ENCODE results near the gene EVI5L. TPM values are rescaled to one million over a fixed set of nuclear protein-coding genes. Genes with fewer than 3 reads are reported as not detected.
"Not testable (repeated sequence)": the region's sequence is repeated elsewhere in the genome, so short reads cannot be mapped to it uniquely, and the experiment has no call there.

Gene EVI5L
- total RNA-seq, 1 donor from 2014 or later, result 15.9 TPM

- peak; percentile 95 for DNase-seq (ENCODE audit: low spot score)
Observed at GRCh38 chr19:7871437-7872305, 41.7 kb downstream of the EVI5L start.

GRCh38 chr19:7872306-7873204, 42.5 kb downstream of the EVI5L start:
- peak; percentile 42 for DNase-seq (ENCODE audit: low spot score)

- no peak for DNase-seq (ENCODE audit: low spot score)
Observed at GRCh38 chr19:7873304-7874075, 43.5 kb downstream of the EVI5L start.

- no peak for DNase-seq (ENCODE audit: low spot score)
Observed at GRCh38 chr19:7874076-7874896, 44.3 kb downstream of the EVI5L start, which contains the start of gene PRR36. Gene PRR36, minus strand, starts transcription at chr19:7874390. Its CDS starts 701 bp downstream, at chr19:7873689.

- DNase-seq (ENCODE audit: low spot score), result no peak
Observed at GRCh38 chr19:7874897-7875273, 44.9 kb downstream of the EVI5L start.

- DNase-seq (ENCODE audit: low spot score), result no peak
Observed at GRCh38 chr19:7877249-7877836, 47.3 kb downstream of the EVI5L start.

GRCh38 chr19:7879111-7879807, 49.2 kb downstream of the EVI5L start:
- no peak for DNase-seq (ENCODE audit: low spot score)

- DNase-seq (ENCODE audit: low spot score), result no peak
Observed at GRCh38 chr19:7879836-7880235, 49.8 kb downstream of the EVI5L start.

GRCh38 chr19:7881910-7882309, 51.9 kb downstream of the EVI5L start:
- DNase-seq (ENCODE audit: low spot score), result no peak

- no peak for DNase-seq (ENCODE audit: low spot score)
Observed at GRCh38 chr19:7883105-7883504, 53.1 kb downstream of the EVI5L start.

- no peak for DNase-seq (ENCODE audit: low spot score)
Observed at GRCh38 chr19:7883796-7884570, 54.0 kb downstream of the EVI5L start.

- no peak for DNase-seq (ENCODE audit: low spot score)
Observed at GRCh38 chr19:7885818-7886217, 55.8 kb downstream of the EVI5L start.

- DNase-seq (ENCODE audit: low spot score), result no peak
Observed at GRCh38 chr19:7887408-7888144, 57.6 kb downstream of the EVI5L start.

GRCh38 chr19:7888145-7888825, 58.3 kb downstream of the EVI5L start, which contains the start of gene LRRC8E:
Gene LRRC8E, plus strand, starts transcription at chr19:7888510. Its CDS starts 7,094 bp downstream, at chr19:7895604.
- DNase-seq (ENCODE audit: low spot score), result no peak

GRCh38 chr19:7888826-7889217, 58.8 kb downstream of the EVI5L start:
- no peak for DNase-seq (ENCODE audit: low spot score)

- not testable (repeated sequence) for DNase-seq (ENCODE audit: low spot score)
Observed at GRCh38 chr19:7893362-7894101, 63.5 kb downstream of the EVI5L start.

All from ureter (tissue), 1 donor.